ENCODE measurements around the gene PARP1.
"Not testable (repeated sequence)": the region's sequence is repeated elsewhere in the genome, so short reads cannot be mapped to it uniquely, and the experiment has no call there.

Gene PARP1

DNA sequence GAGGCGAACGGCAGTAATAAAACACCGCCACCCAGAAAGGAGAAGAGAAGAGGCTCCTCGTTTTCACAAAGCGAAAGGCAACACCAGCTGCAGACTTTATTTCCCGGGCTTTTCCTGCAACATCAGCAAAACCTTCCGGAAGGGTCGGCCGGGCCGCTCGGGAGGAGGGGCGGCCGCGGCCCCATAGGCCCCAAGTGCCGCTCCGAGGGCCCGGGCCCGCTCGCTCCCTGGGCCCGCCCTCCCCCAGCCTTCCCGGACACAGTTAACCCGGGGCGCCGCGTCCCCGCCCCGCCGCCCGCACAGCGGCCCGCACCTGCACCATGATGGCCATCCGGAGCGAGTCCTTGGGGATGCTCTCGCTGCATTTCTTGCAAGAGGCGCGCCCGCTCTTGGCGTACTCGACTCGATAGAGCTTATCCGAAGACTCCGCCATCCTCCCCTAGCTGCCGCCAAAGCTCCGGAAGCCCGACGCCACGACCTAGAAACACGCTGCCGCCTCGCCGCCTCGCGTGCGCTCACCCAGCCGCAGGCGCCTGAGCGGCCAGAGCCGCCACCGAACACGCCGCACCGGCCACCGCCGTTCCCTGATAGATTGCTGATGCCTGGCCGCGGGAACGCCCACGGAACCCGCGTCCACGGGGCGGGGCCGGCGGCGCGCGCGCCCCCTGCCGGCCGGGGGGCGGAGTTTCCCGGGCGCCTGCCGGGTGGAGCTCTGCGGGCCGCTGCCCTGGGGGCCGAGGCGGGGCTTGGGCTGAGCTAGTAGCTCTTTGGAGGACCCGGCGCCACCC is at the start of gene PARP1:
Gene PARP1, minus strand, starts transcription at position 597 of the 788 bp plus-strand sequence. Its CDS starts 164 bp downstream, at position 433.
- DNase-seq (ENCODE audit: low spot score), result peak; percentile 81

DNA sequence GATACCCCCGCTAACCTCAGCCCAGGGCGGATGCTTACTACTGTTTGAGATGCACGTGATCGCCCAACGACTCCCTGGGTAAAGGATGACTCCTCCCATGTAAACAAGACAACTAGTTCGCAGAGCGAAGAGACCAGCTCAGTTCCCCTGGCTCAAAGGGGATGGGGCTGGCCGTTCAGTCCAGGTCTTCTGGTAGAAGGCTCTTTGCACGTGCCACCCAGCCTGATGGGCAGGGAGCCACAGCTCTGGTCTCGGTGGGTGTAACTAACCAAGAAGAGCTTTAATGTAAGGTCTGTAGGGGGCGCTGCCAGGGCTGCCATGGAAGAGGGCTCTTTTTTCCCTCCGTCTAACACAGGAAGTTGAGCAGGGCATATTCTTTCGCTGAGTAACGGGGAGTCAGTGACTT is 49.4 kb upstream of the PARP1 start:
- DNase-seq (ENCODE audit: low spot score), result no peak

- DNase-seq (ENCODE audit: low spot score), result no peak
Measured at GRCh38 chr1:226455843-226456242, 48.0 kb upstream of the PARP1 start.

DNA sequence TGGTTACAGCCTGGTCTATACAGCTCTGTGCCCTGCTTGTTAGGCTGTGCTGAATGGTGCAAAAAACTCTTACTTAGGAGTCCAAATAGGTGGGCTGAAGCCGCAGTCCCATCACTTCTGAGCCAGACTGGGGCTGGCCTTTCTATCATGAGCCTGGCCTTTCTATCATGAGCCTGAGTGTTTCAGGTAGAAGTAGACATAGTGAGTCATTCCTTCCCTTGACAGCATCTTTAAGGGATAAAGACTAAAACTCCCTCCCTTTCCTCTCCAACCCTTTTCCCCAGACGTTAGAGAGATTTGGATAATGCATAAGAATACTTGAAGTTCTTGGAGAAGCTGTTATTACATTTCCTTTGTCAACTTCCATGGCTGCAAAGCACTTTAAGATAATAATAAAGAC is 46.5 kb upstream of the PARP1 start:
- no peak for DNase-seq (ENCODE audit: low spot score)

GRCh38 chr1:226453015-226453704 is 45.3 kb upstream of the PARP1 start:
- no peak for DNase-seq (ENCODE audit: low spot score)

- DNase-seq (ENCODE audit: low spot score), result no peak
Measured at GRCh38 chr1:226450688-226451087, 42.8 kb upstream of the PARP1 start.

DNA sequence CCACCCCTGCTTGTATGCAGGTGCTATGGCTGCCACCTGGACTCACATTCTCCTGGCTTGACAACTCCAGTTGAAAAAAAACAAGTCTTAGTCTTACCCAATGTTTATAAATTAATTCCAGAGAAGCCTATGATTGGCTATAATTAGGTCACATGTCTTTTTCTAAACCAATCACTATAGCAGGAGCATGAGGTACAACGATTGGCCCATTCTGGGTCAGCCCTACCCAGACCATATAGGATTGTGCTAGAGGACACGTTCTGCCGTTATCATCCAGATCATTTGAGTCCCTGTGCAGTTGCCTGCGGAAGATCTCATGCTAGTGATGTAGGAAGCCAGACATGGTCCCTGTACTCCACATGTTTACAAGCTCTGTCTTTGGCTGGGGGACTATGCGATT is 41.9 kb upstream of the PARP1 start:
- no peak for DNase-seq (ENCODE audit: low spot score)

DNA sequence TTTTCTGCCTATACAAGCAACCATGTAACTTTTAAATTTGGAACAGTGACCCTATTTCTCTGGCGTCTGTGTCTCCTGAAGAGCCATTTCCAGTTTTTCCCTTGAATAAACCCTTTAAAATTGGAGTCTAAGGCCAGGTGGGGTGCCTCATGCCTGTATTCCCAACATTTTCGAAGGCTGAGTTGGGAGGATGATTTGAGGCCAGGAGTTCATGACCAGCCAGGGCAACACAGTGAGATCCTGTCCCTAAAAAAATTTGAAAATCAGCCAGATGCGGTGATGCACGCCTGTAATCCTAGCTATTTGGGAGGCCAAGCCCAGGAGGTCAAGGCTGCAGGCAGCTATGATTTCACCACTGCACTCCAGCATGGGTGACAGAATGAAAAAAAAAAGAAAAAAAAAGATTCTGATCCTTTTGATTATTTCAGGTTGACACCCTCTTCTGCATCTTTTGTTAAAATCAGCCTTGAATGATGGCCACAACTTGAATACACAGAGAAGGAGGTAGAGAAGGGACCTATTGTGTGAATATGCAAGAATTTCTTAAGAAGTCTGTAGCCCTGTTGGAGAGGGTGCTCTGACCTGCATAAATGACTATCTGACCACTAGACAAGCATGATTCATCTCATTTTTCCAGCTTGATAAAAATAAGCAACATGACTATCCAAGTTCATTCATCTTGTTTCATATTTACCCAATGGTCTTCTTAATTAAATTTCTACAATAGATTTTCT is 40.2 kb upstream of the PARP1 start:
- no peak for DNase-seq (ENCODE audit: low spot score)

GRCh38 chr1:226446094-226446493 is 38.2 kb upstream of the PARP1 start:
- no peak for DNase-seq (ENCODE audit: low spot score)

DNA sequence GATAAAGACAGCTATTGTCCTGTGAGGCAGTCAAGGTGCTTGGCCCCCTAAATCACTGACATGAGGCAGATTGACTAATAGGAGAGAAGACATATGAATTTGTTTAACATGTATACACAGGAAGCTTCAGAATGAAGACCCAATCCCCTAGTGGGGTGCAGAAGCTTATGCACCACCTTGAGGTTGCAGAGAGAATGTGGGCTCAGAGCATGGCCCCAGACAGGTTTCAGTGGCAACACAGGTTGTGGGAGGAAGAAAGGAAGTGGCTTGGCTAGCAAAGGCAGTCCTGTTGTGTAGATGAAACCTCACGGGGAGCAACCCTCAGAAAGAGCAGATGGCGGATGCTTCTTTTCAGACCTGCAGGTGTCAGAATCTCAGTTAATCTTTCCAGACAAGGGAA is 37.0 kb upstream of the PARP1 start:
- DNase-seq (ENCODE audit: low spot score), result no peak

DNA sequence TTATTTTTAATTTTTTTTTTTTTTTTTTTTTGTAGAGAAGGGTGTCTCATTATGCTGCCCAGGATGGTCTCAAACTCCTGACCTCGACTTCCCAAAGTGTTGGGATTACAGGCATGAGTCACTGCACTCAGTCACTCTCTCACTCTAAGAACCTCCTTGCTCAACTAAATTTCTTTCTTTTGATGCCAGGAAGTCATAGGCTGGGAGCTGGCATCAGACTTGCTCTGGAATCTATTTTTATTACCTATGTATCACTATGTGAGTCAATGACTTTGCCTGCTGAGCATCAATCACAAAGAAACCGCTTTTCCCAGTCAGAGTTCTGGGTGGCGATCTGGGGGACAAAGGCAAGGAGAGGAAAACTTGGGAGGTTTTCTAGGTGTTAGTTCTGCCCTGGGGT is 35.5 kb upstream of the PARP1 start:
- no peak for DNase-seq (ENCODE audit: low spot score)

DNA sequence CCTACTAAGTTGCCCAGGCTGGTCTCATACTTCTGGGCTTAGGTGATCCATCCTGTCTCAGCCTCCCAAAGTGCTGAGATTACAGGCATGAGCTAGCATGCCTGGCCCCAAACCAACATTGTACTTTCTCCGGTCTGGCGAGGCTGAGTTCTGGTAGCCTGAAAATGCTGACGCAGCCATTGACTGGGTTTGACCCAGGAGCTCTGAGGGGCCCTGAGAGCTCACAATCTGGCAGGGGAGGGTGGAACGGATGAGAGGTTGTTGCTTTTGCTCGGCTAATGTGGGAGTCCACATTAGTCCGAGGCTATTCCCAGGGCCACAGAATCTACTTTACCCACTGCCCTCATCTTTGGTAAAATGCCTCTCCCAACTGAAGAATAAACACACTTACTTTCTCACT is 35.1 kb upstream of the PARP1 start:
- no peak for DNase-seq (ENCODE audit: low spot score)

DNA sequence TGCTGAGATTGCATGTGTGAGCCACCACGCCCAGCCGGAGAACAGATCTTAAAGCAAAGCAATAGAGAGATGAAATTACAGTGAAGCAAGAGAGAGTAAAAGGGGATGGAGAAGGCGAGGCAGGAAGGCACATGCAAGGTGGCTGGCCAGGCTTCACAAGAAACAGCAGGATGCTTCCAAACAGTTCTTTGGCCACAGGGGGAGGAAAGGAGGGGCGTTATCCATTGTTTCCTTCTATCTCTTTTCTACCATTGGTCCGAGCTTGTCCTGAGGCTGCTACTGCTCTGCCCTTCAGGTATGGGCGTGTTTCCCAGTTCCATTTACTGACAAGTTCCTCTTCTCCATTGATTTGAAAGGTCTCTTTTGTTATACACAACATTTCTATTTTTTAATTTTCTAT is 33.7 kb upstream of the PARP1 start:
- DNase-seq (ENCODE audit: low spot score), result no peak

DNA sequence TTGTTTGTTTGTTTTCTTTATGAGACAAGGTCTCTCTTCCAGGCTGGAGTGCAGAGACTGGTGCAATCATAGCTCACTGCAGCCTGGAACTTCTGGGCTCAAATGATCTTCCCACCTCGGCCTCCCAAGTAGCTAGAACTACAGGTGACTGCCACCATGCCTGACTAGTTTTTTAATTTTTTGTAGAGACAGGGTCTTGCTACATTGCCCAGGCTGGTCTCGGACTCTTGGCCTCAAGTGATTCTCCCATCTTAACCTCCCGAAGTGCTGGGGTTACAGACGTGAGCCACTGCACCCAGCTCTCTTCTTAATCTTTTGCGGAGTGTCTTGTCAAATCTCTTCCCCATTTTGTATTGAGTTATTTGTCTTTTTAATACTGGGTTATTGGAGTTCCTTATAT is 32.6 kb upstream of the PARP1 start:
- DNase-seq (ENCODE audit: low spot score), result no peak

DNA sequence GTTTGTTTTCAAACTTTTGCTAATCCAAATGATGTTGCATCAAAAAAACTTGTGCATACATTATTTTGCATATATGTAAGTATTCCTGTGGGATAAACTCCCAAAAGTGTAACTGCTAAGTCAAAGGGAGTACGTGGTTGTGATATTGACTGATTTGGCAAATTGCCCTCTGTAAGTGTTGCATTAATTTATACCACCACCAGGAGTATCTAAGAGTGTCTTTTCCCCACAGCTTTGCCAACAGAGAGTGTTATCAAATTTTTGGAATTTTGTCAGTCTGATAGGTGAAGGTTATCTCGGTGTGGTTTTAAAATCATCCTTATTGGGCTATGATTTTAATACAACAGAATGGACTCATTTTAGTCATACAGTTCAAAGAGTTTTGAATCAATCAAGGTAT is 30.1 kb upstream of the PARP1 start:
- no peak for DNase-seq (ENCODE audit: low spot score)

GRCh38 chr1:226436855-226437491 is 29.1 kb upstream of the PARP1 start:
- DNase-seq (ENCODE audit: low spot score), result no peak

DNA sequence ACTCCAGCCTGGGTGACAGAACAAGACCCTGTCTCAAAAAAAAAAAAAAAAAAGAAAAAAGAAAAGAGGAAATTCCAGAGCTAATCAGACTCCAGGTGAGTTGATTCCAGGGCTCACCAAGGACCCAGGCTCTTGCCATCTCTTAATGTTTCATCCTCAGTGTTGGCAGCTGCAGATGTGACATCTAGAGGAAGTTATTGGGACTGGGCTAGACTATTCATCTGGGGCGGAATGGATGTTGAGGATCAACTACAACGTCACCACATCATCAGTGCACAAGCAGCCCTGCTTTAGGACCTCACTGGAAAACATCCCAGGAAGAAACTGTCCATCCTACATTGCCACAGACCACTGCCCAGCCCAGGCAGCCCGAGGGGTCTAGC is 28.6 kb upstream of the PARP1 start:
- DNase-seq (ENCODE audit: low spot score), result no peak

- DNase-seq (ENCODE audit: low spot score), result no peak
Measured at GRCh38 chr1:226433341-226433720, 25.4 kb upstream of the PARP1 start.

GRCh38 chr1:226432586-226433340 is 24.9 kb upstream of the PARP1 start:
- DNase-seq (ENCODE audit: low spot score), result no peak

GRCh38 chr1:226431898-226432297 is 24.0 kb upstream of the PARP1 start:
- not testable (repeated sequence) for DNase-seq (ENCODE audit: low spot score)

- no peak for DNase-seq (ENCODE audit: low spot score)
Measured at GRCh38 chr1:226429858-226430715, 22.2 kb upstream of the PARP1 start.

All from pons (tissue), 1 donor.